IMR-90 (cell line): ENCODE results near the gene XPO4.

Experiments used
- CHD1 ChIP-seq: IDR thresholded peaks from 2 replicates; pipeline ENCODE4 v1.6.1; 2012; ENCODE audit warnings: low read depth, low read length, improper control_type of control experiment
- NFE2L2 ChIP-seq: fragments of 150-350 bp; IDR thresholded peaks from 2 replicates; pipeline ENCODE4 v1.6.1; 2016; ENCODE audit warnings: low read depth, mild to moderate bottlenecking, low read length
- POLR2A ChIP-seq: IDR thresholded peaks from 2 replicates; pipeline ENCODE4 v1.6.1; 2012; ENCODE audit warnings: mild to moderate bottlenecking, low read depth, low read length
- RAD21 ChIP-seq: IDR thresholded peaks from 2 replicates; pipeline ENCODE4 v1.6.1; 2012; ENCODE audit warnings: low read length, improper control_type of control experiment
- USF2 ChIP-seq: fragments of 150-350 bp; IDR thresholded peaks from 2 replicates; pipeline ENCODE4 v1.6.1; 2017; ENCODE audit warnings: mild to moderate bottlenecking, antibody characterized with exemption, low read length, low read depth
- TF ChIP-seq, protein P1 (sequence below): conservative IDR thresholded peaks from 2 replicates; pipeline ENCODE4 v1.5.1; 2012; ENCODE audit warnings: mild to moderate bottlenecking, low read depth, low read length, improper control_type of control experiment
- TF ChIP-seq, protein P2 (sequence below): fragments of 150-350 bp; IDR thresholded peaks from 2 replicates; pipeline ENCODE4 v1.6.1; 2016; ENCODE audit warnings: low read depth, mild to moderate bottlenecking, low read length, moderate library complexity, borderline replicate concordance

- TF ChIP-seq, protein P1, sequence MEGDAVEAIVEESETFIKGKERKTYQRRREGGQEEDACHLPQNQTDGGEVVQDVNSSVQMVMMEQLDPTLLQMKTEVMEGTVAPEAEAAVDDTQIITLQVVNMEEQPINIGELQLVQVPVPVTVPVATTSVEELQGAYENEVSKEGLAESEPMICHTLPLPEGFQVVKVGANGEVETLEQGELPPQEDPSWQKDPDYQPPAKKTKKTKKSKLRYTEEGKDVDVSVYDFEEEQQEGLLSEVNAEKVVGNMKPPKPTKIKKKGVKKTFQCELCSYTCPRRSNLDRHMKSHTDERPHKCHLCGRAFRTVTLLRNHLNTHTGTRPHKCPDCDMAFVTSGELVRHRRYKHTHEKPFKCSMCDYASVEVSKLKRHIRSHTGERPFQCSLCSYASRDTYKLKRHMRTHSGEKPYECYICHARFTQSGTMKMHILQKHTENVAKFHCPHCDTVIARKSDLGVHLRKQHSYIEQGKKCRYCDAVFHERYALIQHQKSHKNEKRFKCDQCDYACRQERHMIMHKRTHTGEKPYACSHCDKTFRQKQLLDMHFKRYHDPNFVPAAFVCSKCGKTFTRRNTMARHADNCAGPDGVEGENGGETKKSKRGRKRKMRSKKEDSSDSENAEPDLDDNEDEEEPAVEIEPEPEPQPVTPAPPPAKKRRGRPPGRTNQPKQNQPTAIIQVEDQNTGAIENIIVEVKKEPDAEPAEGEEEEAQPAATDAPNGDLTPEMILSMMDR, result no peak
- no peak for TF ChIP-seq CHD1
- TF ChIP-seq USF2, result no peak
- no peak for TF ChIP-seq NFE2L2
- no peak for TF ChIP-seq RAD21
- no peak for TF ChIP-seq POLR2A
- TF ChIP-seq, protein P2, sequence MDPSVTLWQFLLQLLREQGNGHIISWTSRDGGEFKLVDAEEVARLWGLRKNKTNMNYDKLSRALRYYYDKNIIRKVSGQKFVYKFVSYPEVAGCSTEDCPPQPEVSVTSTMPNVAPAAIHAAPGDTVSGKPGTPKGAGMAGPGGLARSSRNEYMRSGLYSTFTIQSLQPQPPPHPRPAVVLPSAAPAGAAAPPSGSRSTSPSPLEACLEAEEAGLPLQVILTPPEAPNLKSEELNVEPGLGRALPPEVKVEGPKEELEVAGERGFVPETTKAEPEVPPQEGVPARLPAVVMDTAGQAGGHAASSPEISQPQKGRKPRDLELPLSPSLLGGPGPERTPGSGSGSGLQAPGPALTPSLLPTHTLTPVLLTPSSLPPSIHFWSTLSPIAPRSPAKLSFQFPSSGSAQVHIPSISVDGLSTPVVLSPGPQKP, result no peak
Observed at GRCh38 chr13:20729633-20730585, 172.6 kb downstream of the XPO4 start.
